Lung (tissue), 12 donors: ENCODE measurements around the gene DUSP6. TPM values are rescaled to one million over a fixed set of nuclear protein-coding genes. Genes with fewer than 3 reads are reported as not detected.
A peak's percentile ranks its signal among the peaks of the same experiment; 100 is the strongest.

ENCODE experiments used
- ATAC-seq: fragments of 200-7000 bp; cut with Tn5 transposase; one replicate; pipeline ENCODE4 v1.9.1; 2020; ENCODE audit warnings: moderate number of reproducible peaks; ENCODE audit not compliant: insufficient read depth, low FRiP score
- DNase-seq, 3 donors: peaks; one replicate each; pipeline ENCODE4 v3.0.0-alpha.2; 2013 to 2017
- H3K27ac ChIP-seq, 2 donors: one replicate each; pipeline ENCODE4 v1.5.1; 2013; ENCODE audit warnings: mild to moderate bottlenecking in 2 of 2, moderate library complexity in 2 of 2, control low read depth in 1 of 2, inconsistent platforms in 1 of 2, low read depth in 1 of 2, low read length in 1 of 2
- H3K27me3 ChIP-seq, 3 donors: one replicate each; pipeline ENCODE4 v1.5.1; 2013; ENCODE audit warnings: low read length in 2 of 3; ENCODE audit not compliant: control insufficient read depth in 3 of 3, insufficient read depth in 3 of 3
- H3K36me3 ChIP-seq, 4 donors: one replicate each; pipeline ENCODE4 v1.5.1; 2013; ENCODE audit warnings: low read length in 4 of 4, mild to moderate bottlenecking in 1 of 4, moderate library complexity in 1 of 4; ENCODE audit not compliant: control insufficient read depth in 4 of 4, insufficient read depth in 4 of 4
- H3K4me1 ChIP-seq, 5 donors: one replicate each; pipeline ENCODE4 v1.5.1; 2013; ENCODE audit warnings: low read length in 5 of 5, mild to moderate bottlenecking in 2 of 5, moderate library complexity in 1 of 5; ENCODE audit not compliant: control insufficient read depth in 5 of 5, insufficient read depth in 5 of 5
- H3K4me3 ChIP-seq: one replicate; pipeline ENCODE4 v1.5.1; 2013; ENCODE audit warnings: mild to moderate bottlenecking, control low read depth, moderate library complexity
- H3K9ac ChIP-seq, 2 donors: one replicate each; pipeline ENCODE4 v1.5.1; 2013; ENCODE audit warnings: low read length in 2 of 2, control low read depth in 1 of 2; ENCODE audit not compliant: insufficient read depth in 1 of 2
- H3K9me3 ChIP-seq, 4 donors: one replicate each; pipeline ENCODE4 v1.5.1; 2013; ENCODE audit warnings: low read length in 3 of 4, mild to moderate bottlenecking in 1 of 4, moderate library complexity in 1 of 4; ENCODE audit not compliant: control insufficient read depth in 4 of 4, insufficient read depth in 3 of 4
- WGBS, 2 donors: extraction: QIAGEN DNeasy Blood & Tissue Kit; methylation state at CpG; one replicate each; pipeline ENCODE4 v1.1.7; 2013; 5-methylcytosine and 5-hydroxymethylcytosine counted together
- polyA plus RNA-seq, 2 donors: library from polyadenylated mRNA; stranded (reverse); fragments of 200-250 nt; gene quantifications; one replicate each; pipeline ENCODE4 v1.2.1, GENCODE V29; 2013
- total RNA-seq, 2 donors: library from RNA; depleted of rRNA in 1 of 2; stranded (reverse); fragments of >200 nt in 1 of 2; gene quantifications; one replicate each; pipeline ENCODE4 v1.2.1, GENCODE V29; 2014 to 2021
- TF ChIP-seq, protein P1 (sequence below): IDR thresholded peaks from 2 replicates; pipeline ENCODE4 v1.5.1; 2012; ENCODE audit warnings: mild to moderate bottlenecking; ENCODE audit errors: control extremely low read depth, extremely low read depth
- donor health status: control.
- donor health status: control.
- donor health status: Bipolar disorder and iron deficiency.
- donor health status: healthy.
- donor health status: DM: yes; HTN: yes; CAD: no.

Gene DUSP6
- total and polyA plus RNA-seq, 4 donors, result 37.8 to 187 (median 155) TPM

DNA sequence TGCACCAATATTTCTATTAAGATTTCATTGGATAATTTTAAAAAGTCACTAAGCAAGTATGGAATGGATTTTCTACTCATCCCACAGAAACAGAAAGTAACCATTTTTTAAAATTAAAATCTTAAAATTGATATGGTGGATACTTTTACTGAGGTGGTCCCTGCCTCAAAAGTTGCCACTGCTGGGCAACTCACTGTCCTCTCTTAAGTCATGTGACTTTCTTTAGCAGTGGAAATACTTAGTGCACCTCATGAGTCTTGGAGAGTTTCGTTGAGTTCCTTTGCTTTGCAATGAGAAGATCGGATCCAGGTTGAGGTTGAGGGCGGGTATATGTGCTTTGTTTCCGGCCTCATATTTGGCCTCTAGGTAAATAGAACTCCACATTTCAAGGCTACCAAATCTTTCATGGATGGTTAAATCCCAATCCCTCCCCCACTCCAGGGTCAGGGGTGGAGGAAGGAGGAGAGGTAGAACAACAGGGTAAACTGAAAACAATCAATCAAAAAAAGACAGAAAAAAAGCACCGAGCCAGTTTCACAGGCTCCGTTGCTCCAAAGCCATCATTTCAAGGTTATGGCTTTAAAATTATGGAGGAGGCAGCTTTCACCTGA lies 39.5 kb upstream of the DUSP6 start:
- no peaks in the 10 kb centered on the region for H3K36me3 ChIP-seq
- H3K9ac ChIP-seq, result no peak overlapping the region
- no peaks in the 10 kb centered on the region for H3K27me3 ChIP-seq
- DNase-seq (no peak), ATAC-seq (no peak)
- TF ChIP-seq, protein P1, sequence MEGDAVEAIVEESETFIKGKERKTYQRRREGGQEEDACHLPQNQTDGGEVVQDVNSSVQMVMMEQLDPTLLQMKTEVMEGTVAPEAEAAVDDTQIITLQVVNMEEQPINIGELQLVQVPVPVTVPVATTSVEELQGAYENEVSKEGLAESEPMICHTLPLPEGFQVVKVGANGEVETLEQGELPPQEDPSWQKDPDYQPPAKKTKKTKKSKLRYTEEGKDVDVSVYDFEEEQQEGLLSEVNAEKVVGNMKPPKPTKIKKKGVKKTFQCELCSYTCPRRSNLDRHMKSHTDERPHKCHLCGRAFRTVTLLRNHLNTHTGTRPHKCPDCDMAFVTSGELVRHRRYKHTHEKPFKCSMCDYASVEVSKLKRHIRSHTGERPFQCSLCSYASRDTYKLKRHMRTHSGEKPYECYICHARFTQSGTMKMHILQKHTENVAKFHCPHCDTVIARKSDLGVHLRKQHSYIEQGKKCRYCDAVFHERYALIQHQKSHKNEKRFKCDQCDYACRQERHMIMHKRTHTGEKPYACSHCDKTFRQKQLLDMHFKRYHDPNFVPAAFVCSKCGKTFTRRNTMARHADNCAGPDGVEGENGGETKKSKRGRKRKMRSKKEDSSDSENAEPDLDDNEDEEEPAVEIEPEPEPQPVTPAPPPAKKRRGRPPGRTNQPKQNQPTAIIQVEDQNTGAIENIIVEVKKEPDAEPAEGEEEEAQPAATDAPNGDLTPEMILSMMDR, result no peak
- no peak overlapping the region for H3K27ac ChIP-seq
- H3K4me3 ChIP-seq, result no peak overlapping the region
- H3K9me3 ChIP-seq, result no peaks in the 10 kb centered on the region
- H3K4me1 ChIP-seq, result peaks cover 9 to 30% (median 14%) of the 10 kb centered on the region in 5 donors
- WGBS, 2 donors, result 96% methylated on average over 6 of the region's 6 CpGs

DNA sequence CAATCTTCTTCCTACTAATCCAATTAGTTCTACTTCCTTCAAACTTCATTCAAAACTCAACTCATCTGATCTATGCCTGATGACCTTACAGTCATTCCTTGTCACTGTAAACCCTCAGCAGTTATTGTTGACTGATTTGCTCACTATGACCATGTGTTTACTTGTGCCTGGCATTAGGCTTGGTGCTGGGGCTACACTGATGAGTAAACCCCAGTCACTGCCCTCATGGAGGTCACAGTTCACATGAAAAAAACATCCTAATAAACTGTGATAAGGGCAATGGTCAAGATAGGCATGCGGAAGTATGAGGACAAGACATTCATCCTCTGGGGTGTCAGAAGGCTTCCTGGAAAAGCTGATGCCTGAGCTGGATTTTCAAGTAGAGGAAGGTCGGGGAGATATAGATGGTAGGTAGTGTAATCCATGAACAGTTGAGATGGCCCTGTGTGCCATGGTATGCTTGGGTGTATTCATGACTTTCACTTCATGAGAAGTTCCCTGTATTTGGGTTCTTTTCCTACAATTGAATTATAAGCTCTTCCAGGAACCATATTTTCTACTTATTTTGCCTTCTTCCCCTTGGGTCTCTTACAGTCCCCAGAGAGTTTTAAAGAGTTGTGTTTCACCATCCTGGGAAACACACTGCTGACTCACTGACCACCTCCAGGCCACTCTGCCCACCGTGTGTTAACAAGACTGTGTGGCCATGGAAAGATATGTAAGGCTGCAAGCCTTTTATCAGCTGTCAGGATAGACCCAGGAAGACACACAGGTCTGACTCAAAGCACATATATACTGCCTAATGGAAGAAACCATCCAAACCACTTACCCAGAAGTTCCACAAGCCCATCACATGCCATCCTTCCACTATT lies 38.7 kb upstream of the DUSP6 start:
- Histone ChIP-seq H3K36me3 (no peaks in the 10 kb centered on the region), H3K9me3 (no peaks in the 10 kb centered on the region), H3K4me1 (peaks cover 9 to 32% (median 18%) of the 10 kb centered on the region in 5 donors), H3K27ac (peak overlapping the region; percentile 61 to 77), H3K27me3 (no peaks in the 10 kb centered on the region), H3K9ac (no peak overlapping the region), H3K4me3 (no peak overlapping the region)
- ATAC-seq, result peak; percentile 14
- no peak for DNase-seq
- 57 to 60% methylated on average over 3 of the region's 3 CpGs for WGBS, 2 donors
- TF ChIP-seq, protein P1, result no peak

DNA sequence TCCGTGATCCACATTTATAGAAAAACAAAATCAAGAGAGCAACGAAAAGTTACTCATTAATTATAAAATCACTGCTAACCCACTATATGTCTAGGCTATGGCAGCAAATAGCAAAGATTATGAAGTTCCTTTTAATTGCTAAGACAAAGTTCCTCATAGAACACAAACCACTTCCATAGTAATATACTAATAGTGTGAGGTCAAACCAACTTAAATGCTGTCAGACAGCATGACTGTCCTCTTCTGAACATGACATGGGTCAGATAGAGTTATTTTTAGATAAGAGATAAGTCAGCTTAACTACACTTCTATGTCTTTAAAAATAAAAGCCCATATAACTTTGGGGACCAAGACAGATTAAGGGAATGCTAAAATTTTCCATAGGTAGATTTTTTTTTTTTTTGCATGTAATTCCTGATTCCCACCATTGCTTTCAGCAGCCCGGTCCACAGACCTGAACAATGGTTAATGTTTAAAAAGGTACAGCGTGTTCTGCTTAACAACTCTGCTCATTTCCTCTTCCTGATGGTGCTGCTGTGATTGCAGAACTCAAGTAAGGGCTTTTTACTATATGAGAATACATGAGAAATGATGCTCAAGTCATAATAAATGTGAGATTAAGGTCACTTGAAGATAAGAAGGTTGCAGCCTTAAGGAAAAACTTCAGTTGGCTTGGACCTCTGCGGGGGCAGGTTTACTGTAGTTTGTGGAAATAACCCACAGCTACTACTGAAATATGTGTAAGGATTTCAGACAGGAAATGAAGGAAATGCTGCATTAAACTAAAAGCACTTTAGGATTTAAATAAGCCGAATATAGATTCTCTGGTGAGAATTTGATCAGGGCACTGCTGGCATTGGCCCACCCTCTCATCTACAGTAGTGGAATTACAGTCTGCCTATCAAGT lies 37.7 kb upstream of the DUSP6 start:
- Histone ChIP-seq H3K9ac (no peak overlapping the region), H3K9me3 (no peaks in the 10 kb centered on the region), H3K36me3 (no peaks in the 10 kb centered on the region), H3K4me1 (peaks cover 9 to 34% (median 18%) of the 10 kb centered on the region in 5 donors), H3K27me3 (no peaks in the 10 kb centered on the region), H3K27ac (peak overlapping the region; percentile 70 to 77), H3K4me3 (no peak overlapping the region)
- TF ChIP-seq, protein P1, result no peak
- DNase-seq, result peak in 2 of 3 donors; percentile 48 to 49
- ATAC-seq, result peak; percentile 80
- 26 to 34% methylated on average over 6 of the region's 6 CpGs for WGBS, 2 donors
